Heart left ventricle (tissue), 13 donors: ENCODE measurements around the gene WASF3.

Experiments
- POLR2A ChIP-seq, 2 donors: fragments of 450-650 bp; IDR thresholded peaks; one replicate each; pipeline ENCODE4 v1.6.1; 2017; ENCODE audit warnings: antibody characterized with exemption in 2 of 2, mild to moderate bottlenecking in 2 of 2, moderate library complexity in 2 of 2
- TF ChIP-seq, protein P1 (sequence below), 12 donors: fragments of 200-600 bp; sonication (generic) in 4 of 12; IDR thresholded peaks; one replicate each; pipeline versions ENCODE4 v1.5.0 to v1.8.0; 2018 to 2022; ENCODE audit warnings: antibody characterized with exemption in 12 of 12, mild to moderate bottlenecking in 5 of 12
- donor health status: ischemic (EF 13 %, LVEDD 7.1; RV severe dilation, severe dysfunction).
- donor health status: DM: no; HTN: yes; CAD: no.
- donor health status: DM: no; HTN: no; CAD: no.
- donor health status: ischemic (EF 25% LVEDD 6.9; RV normal size, moderate dysfunction).
- donor health status: ischemic (EF 25% LVEDD 5.7; RV mildly dilated, moderate dysfunction).
- donor health status: ischemic (EF 35%, LVEDD 5.7; RV mildly dilated, moderate dysfunction).
- donor health status: nonischemic (EF 11% LVEDD 7.7; RV severe dilation, severe dysfunction).
- donor health status: DM: yes; HTN: yes; CAD: no.
- donor health status: PGD.
- donor health status: ischemic (EF 29% LVEDD 5.4; RV normal size, mild dysfunction).
- donor health status: nonischemic (EF 23%, LVEDD 6.1; RV moderate dilation, normal function).

- TF ChIP-seq, protein P1, sequence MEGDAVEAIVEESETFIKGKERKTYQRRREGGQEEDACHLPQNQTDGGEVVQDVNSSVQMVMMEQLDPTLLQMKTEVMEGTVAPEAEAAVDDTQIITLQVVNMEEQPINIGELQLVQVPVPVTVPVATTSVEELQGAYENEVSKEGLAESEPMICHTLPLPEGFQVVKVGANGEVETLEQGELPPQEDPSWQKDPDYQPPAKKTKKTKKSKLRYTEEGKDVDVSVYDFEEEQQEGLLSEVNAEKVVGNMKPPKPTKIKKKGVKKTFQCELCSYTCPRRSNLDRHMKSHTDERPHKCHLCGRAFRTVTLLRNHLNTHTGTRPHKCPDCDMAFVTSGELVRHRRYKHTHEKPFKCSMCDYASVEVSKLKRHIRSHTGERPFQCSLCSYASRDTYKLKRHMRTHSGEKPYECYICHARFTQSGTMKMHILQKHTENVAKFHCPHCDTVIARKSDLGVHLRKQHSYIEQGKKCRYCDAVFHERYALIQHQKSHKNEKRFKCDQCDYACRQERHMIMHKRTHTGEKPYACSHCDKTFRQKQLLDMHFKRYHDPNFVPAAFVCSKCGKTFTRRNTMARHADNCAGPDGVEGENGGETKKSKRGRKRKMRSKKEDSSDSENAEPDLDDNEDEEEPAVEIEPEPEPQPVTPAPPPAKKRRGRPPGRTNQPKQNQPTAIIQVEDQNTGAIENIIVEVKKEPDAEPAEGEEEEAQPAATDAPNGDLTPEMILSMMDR (IDR thresholded peaks at IDR 0.05): peak in 6 of 12 donors; percentile 8 to 37 (median 14)
- no peak for TF ChIP-seq POLR2A (IDR thresholded peaks at IDR 0.05)
Measured at GRCh38 chr13:26656919-26657318, 99.4 kb downstream of the WASF3 start.
